Stimulated activated CD8-positive, alpha-beta memory T cell treated with anti-CD3 and anti-CD28 coated beads, Interleukin-7, amount 100 ng/mL, for 1 hour (primary cell): ENCODE measurements around the gene CNTNAP3B.
"Not testable (repeated sequence)": the region's sequence is repeated elsewhere in the genome, so short reads cannot be mapped to it uniquely, and the experiment has no call there.

Experiments used
- DNase-seq, 2 donors: peaks; one replicate each; pipeline ENCODE4 v3.0.0-alpha.2; 2020; ENCODE audit warnings: low read depth in 2 of 2

Gene CNTNAP3B

DNA sequence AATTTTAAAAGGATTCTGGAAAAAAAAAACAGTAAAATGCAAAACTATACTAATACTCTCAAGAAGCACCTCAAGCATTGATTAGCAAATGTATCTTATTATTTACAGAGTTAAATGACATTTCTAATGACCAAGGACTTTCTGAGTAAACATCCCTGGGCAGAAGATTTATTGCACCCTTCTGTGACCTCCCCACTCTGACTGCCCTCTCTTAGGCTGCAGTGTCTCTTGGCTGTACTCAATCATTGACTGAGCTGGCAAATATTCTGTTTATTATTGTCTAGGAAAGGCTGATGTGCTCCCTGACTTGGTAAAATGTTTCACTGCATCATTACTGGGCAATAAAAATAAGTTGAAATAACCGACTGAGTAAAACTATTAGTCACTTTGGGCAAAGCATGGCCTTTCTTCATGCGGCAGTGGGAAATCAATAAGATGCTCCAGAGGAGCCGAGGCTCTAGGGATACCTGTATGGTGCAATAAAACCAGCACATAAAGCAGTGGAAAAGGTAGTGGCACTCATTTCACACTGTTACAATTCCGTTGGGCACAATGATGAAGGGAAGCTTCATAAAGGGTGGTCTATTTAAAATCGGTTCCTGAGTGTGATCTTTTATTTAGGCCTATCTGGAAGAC is 151.1 kb downstream of the CNTNAP3B start:
- DNase-seq, result not testable (repeated sequence)

DNA sequence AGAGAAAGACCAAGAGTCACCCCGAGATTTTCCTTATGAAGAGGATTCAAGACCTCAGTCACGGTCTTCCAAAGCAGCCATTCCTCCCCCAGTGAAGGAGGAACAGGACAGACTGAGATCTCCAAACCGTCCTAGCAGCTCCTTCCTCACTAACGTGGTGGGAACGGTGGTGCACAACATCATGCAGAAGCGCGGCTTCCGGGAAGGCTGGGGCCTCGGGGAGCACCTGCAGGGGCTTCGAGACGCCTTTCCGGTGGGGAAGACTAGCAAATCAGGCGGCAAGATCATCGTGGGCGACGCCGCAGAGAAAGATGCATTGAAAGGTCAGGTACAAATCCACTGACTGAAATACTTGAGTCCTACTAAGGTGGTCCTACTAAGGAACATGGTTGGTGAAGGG is 154.3 kb downstream of the CNTNAP3B start:
- not testable (repeated sequence) for DNase-seq

DNA sequence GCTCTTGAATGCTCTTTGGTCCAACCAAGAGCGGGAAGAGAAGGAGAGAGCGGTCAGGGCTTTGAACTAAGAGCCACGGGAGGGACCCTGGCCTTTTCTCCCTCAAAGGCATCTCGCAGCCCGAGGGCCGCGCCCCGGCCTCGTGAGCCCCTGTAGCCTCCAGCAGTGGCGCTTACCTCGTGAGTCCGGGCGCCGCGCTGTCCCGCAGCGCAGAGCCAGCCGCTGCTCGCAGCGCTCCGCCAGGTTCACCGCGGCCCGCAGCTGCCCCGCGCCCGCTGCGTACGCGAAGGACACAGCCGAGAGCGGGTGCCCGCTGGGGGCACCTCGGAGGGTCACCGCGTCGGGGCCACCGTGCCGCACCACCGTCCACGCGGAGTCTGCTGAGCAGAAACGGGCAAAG is 176.2 kb downstream of the CNTNAP3B start:
- not testable (repeated sequence) for DNase-seq

- DNase-seq, result not testable (repeated sequence)
These were observed 187.5 kb downstream of the CNTNAP3B start for GRCh38 chr9:41941738-41942137.

- not testable (repeated sequence) for DNase-seq
These were observed 191.1 kb downstream of the CNTNAP3B start for GRCh38 chr9:41938143-41938542.

DNA sequence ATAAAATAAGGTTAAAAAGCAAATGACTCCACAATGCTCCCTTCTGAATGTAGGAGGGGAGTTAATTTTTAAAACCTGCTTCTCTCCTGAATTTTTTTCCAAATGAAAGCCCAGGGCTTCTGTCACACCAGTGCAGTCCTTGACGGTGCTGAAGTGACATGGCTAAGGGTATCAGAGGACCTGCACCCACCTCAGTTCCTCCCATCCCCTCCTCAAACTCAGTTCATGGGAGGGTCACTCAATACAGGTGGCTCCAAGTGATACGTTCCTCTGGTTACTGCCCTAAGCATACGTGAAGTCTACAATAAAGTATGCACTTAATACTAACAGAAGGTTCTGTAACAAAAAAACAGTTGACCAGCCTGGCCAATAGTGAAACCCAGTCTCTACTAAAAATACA is 193.5 kb downstream of the CNTNAP3B start:
- not testable (repeated sequence) for DNase-seq

- not testable (repeated sequence) for DNase-seq
These were observed 200.1 kb downstream of the CNTNAP3B start for GRCh38 chr9:41929172-41929571.

GRCh38 chr9:41917374-41917773 is 211.9 kb downstream of the CNTNAP3B start:
- not testable (repeated sequence) for DNase-seq

DNA sequence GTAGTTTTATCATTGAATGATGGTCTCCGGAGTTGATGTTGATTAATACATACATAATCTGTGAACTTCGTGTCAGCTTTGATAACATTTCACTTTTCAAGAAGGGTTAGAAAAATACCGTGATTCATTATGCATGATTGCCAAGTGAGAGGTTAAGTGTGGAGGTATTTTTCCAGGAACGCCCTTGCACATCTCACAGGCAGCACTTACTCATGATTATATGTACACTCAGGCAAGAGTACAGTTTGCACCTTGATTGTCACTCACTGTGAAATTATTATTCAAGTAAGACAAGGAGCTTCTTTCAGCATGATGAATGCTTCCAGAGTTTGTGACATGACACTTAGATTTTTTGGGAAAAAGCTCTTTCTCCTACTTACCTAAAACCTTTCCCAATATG is 223.7 kb downstream of the CNTNAP3B start:
- DNase-seq, result not testable (repeated sequence)

DNA sequence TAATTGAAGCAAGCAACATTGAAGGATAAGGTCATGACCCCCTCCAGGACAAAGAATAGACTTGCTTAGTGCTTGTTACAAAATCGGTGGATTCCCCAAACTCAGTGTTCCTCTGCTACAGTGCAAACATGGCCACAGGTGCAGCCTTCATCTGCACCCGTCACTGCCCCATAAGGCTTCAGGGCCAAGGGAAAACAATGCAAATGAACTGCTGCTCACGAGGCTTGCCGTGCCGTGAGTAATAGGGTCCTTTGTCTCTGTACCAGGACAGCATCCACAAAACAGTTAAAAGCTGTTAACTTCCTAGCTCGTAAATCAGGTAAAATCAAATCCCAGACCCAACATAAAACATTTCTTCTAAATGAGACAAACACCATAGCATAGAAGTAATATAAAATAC is 226.5 kb downstream of the CNTNAP3B start:
- not testable (repeated sequence) for DNase-seq

GRCh38 chr9:41898720-41899343 is 230.4 kb downstream of the CNTNAP3B start:
- not testable (repeated sequence) for DNase-seq

- DNase-seq, result not testable (repeated sequence)
These were observed 254.7 kb downstream of the CNTNAP3B start for GRCh38 chr9:41874557-41874956.

DNA sequence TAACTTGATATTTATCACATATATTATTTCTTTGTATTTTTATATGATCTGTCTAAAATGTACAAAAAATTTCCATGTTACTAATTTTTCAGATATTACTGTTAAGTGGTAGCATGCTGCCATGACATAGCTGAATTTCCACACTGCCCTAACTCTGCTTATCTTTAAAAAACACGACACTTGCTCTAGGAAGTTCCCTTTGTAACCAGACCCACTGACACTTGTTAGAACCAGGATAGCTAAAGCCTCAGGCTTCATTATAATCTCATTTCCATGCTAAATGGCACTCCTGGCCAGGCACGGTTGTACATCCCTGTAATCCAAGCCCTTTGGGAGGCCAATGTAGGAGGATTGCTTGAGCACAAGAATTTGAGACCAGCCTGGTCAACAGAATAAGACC is 273.8 kb downstream of the CNTNAP3B start:
- DNase-seq, result not testable (repeated sequence)

GRCh38 chr9:41851848-41852740 is 277.1 kb downstream of the CNTNAP3B start:
- DNase-seq, result not testable (repeated sequence)

GRCh38 chr9:41847829-41848228 is 281.4 kb downstream of the CNTNAP3B start:
- not testable (repeated sequence) for DNase-seq
